ENCODE data around the gene LINGO1. TPM values are rescaled to one million over a fixed set of nuclear protein-coding genes. Genes with fewer than 3 reads are reported as not detected.

LINGO1 gene
- polyA plus RNA-seq, 3 donors, result not detected

DNA sequence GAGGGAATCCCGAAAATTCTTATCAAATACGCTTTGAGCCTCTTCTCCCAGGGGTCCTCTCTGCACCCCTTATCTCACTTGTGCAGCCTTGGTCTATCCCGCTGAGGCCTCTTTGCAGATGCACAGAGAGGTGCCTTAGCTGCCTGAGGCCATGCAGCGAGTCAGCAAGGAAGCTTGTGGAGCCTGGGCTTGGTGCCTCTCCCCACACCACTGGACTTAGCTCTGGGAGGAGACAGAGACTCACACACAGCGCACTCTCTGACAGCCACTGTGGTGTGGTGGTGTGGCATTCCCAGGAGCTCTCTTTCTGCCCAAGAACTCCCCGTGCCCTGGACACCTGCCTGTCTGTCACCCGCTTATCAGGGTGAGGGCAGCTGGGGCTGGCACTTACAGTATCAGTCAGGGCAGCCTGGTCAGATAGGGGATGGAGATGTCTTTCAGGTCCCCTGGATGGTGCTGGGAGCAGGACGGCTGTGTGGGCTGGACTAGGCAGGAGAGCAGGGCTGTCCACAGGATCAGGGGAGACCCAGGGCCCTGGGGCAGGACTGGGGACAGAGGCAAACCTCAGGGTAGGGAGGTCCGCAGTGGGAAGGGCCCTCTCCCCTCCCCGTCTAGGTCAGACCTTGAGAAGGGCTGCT, 10.2 kb upstream of the LINGO1 start:
- WGBS (ENCODE audit: insufficient coverage), result 98% methylated on average over 4 of the region's 10 CpGs
- Histone ChIP-seq H3K4me3 (replicated peaks in 1 of 3; ENCODE audit: low read depth in 2 of 3, low read length in 3 of 3) (no peak overlapping the region), H3K79me2 (ENCODE audit: insufficient read depth, low read length) (no peaks in the 10 kb centered on the region), H3K36me3 (replicated peaks in 1 of 2; ENCODE audit: control insufficient read depth in 1 of 2, insufficient read depth in 2 of 2, low read length in 2 of 2) (no peaks in the 10 kb centered on the region), H3K27me3 (ENCODE audit: control insufficient read depth in 2 of 2, insufficient read depth in 2 of 2, low read length in 2 of 2) (no peaks in the 10 kb centered on the region), H3K4me1 (ENCODE audit: control insufficient read depth in 1 of 2, insufficient read depth in 2 of 2, low read length in 2 of 2) (no peaks in the 10 kb centered on the region), H3K27ac (ENCODE audit: low read depth in 1 of 2, low read length in 2 of 2) (no peak overlapping the region), H3K4me2 (replicated peaks; ENCODE audit: extremely low read depth, low read length, poor library complexity, severe bottlenecking) (no peak overlapping the region), H4K20me1 (ENCODE audit: insufficient read depth, low read length) (no peaks in the 10 kb centered on the region), H3K9me3 (replicated peaks in 1 of 2; ENCODE audit: control insufficient read depth in 1 of 2, insufficient read depth in 1 of 2, low read length in 2 of 2) (no peaks in the 10 kb centered on the region), H3K9ac (ENCODE audit: insufficient read depth, low read length, poor library complexity, severe bottlenecking) (no peak overlapping the region), H2AFZ (ENCODE audit: insufficient read depth, low read depth, low read length, poor library complexity, severe bottlenecking) (no peak overlapping the region)
- no peaks in the 10 kb centered on the region for H3K4me1 Mint-ChIP-seq
- H3K27me3 Mint-ChIP-seq (ENCODE audit: low read depth in 3 of 3), result peaks cover 6 to 15% (median 7%) of the 10 kb centered on the region in 3 donors
- H3K36me3 Mint-ChIP-seq, result no peaks in the 10 kb centered on the region
- no peak for TF ChIP-seq CTCF (IDR thresholded peaks at IDR 0.05)
- H3K27ac Mint-ChIP-seq, result no peak overlapping the region
- DNase-seq, result no peak
- no peak overlapping the region for H3K4me3 Mint-ChIP-seq
- intact Hi-C loops (cut with micrococcal nuclease), result no loop called here
- H3K9me3 Mint-ChIP-seq, result peaks cover 0 to 1% (median 0%) of the 10 kb centered on the region in 7 donors

- H3K36me3 ChIP-seq (replicated peaks in 1 of 2; ENCODE audit: control insufficient read depth in 1 of 2, insufficient read depth in 2 of 2, low read length in 2 of 2), result no peaks in the 10 kb centered on the region
- H3K27me3 Mint-ChIP-seq (ENCODE audit: low read depth in 3 of 3), result peaks cover 8 to 16% (median 9%) of the 10 kb centered on the region in 3 donors
- no peak for DNase-seq
- peak overlapping the region in 1 of 7 donors; percentile 64 for H3K27ac Mint-ChIP-seq
- no peaks in the 10 kb centered on the region for H4K20me1 ChIP-seq (ENCODE audit: insufficient read depth, low read length)
- H3K79me2 ChIP-seq (ENCODE audit: insufficient read depth, low read length), result no peaks in the 10 kb centered on the region
- no peaks in the 10 kb centered on the region for H3K4me1 ChIP-seq (ENCODE audit: control insufficient read depth in 1 of 2, insufficient read depth in 2 of 2, low read length in 2 of 2)
- no peaks in the 10 kb centered on the region for H3K36me3 Mint-ChIP-seq
- no peaks in the 10 kb centered on the region for H3K27me3 ChIP-seq (ENCODE audit: control insufficient read depth in 2 of 2, insufficient read depth in 2 of 2, low read length in 2 of 2)
- H3K4me1 Mint-ChIP-seq, result no peaks in the 10 kb centered on the region
- WGBS (ENCODE audit: insufficient coverage), result 100% methylated on average over 1 of the region's 6 CpGs
- H3K27ac ChIP-seq (ENCODE audit: low read depth in 1 of 2, low read length in 2 of 2), result no peak overlapping the region
- H3K9me3 ChIP-seq (replicated peaks in 1 of 2; ENCODE audit: control insufficient read depth in 1 of 2, insufficient read depth in 1 of 2, low read length in 2 of 2), result no peaks in the 10 kb centered on the region
- no peak overlapping the region for H3K4me3 Mint-ChIP-seq
- H3K9ac ChIP-seq (ENCODE audit: insufficient read depth, low read length, poor library complexity, severe bottlenecking), result no peak overlapping the region
- intact Hi-C loops (cut with micrococcal nuclease), result no loop called here
- H2AFZ ChIP-seq (ENCODE audit: insufficient read depth, low read depth, low read length, poor library complexity, severe bottlenecking), result no peak overlapping the region
- peaks cover 0 to 1% (median 0%) of the 10 kb centered on the region in 7 donors for H3K9me3 Mint-ChIP-seq
- no peak for TF ChIP-seq CTCF (IDR thresholded peaks at IDR 0.05)
- H3K4me3 ChIP-seq (replicated peaks in 1 of 3; ENCODE audit: low read depth in 2 of 3, low read length in 3 of 3), result no peak overlapping the region
- no peak overlapping the region for H3K4me2 ChIP-seq (replicated peaks; ENCODE audit: extremely low read depth, low read length, poor library complexity, severe bottlenecking)
Observed at GRCh38 chr15:77641999-77642398, 9.3 kb upstream of the LINGO1 start.

Data from CD14-positive monocyte (primary cell).